ENCODE results near the gene SIRT7.

The SIRT7 gene

DNA sequence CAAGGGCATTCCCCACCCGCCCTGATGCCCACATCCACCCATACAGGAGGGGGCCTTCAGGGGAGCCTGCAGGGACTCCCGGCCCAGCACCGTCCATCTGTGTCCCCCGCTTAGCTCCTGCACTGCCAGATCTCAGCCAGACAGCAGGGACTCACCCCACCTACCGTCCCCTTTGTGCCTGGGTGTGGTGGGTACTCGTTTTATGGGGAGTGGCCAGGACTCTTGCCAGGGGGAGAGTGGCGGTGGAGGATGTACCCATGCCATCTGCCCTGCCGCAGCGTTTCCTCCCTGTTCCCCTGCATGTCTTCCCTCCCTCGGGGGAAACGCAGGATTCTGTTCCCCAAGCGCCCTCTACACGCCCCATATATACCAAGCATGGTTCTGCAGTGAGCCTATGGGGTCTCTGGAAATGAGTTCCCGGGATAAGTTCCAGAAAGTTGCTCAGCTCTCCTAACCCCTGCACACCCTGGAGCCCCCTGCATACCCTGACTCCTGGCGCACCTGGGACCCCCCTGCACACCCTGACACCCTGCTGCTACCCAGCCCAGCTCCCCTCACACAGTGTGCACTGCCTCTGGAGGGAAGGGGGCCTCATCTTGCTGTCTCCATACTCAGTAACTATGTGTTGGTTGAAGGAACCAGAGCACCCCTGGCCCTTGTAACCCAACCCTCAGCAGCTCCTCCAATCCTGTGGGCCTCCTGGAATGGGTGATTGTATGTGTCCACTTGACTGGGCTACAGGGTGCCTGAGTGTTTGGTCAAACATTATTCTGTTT is 13.8 kb upstream of the SIRT7 start:
- no peak for DNase-seq

- DNase-seq: no peak
These were observed 13.2 kb upstream of the SIRT7 start for GRCh38 chr17:81931189-81931556.

DNA sequence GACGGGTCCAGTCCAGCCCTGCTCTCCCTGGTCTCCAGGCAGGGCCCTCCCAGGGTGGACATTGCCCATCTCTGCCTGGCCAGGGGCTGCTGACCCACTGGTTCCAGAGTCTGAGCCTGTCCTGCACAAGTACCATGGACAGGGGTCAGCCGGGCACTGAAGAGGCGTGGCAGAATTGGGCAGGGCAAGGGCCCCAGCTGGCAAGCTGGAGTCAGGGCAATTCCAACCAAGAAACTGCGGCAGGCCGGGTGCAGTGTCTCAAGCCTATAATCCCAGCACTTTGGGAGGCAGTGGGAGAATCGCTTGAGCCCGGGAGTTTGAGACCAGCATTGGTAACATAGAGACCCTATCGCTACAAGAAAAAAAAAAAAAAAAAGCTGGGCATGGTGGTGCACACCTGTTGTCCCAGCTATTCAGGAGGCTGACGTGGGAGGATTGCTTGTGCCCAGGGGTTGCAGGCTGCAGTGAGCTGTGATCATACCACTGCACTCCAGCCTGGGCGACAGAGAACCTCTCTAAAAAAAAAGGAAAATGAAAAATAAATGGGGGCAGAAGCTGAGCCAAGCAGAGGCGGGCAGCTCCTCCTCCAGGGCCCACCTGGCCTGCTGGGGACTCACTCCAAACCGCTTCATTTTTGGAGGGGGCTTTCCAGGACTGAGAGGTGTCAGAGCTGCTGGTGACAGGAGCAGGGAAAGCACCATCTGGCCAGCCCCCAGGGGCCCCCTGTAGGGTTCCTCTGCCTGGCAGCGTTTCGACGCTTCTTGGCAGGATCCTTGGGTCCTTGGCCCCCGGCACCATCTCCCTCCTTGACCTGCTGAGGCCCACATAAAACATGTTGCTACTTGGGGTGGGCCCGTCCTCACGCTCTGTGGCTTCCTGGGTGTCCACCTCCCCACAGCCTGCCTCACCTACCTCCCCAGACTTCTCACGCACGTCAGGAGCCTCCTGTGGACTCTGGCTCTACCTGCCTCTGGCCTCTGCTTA is 12.5 kb upstream of the SIRT7 start:
- no peak for DNase-seq

DNA sequence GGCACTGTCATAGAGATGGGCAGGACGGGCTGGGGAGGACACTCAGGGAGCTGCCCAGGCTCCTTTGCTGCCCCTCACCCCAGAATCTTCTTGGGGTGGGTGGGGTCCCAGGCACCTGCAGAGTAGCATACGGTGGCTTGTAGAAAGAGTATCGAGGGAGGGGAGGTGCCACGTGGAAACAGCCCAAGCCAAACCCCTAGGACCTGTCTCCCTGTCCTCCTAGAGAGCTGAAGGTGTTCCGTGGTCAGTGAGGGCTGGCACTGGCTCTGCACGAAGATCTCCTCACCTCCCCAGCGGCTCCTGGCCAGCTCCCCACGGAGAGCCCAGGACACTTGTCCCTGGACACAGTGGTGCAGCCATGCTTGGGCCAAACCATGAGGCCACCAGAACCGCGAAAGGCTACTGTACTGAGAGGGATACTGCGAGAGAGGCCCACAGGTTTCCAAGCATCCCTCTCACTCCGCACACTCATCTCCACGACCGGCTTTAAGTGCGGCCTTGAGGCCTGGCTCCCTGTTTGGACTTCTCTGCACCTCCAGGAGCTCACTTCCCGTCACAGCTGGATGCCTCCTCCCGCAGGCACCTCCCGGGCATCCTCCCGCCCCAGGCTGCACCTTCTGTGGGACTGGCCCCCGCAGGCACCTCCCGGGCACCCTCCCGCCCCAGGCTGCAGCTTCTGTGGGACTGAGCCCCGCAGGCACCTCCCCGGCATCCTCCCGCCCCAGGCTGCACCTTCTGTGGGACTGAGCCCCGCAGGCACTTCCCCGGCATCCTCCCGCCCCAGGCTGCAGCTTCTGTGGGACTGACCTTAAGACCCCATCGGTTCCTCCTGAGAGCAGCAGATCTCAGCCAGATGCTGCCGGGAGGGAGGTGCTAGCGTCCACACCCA is 11.5 kb upstream of the SIRT7 start:
- no peak for DNase-seq

DNA sequence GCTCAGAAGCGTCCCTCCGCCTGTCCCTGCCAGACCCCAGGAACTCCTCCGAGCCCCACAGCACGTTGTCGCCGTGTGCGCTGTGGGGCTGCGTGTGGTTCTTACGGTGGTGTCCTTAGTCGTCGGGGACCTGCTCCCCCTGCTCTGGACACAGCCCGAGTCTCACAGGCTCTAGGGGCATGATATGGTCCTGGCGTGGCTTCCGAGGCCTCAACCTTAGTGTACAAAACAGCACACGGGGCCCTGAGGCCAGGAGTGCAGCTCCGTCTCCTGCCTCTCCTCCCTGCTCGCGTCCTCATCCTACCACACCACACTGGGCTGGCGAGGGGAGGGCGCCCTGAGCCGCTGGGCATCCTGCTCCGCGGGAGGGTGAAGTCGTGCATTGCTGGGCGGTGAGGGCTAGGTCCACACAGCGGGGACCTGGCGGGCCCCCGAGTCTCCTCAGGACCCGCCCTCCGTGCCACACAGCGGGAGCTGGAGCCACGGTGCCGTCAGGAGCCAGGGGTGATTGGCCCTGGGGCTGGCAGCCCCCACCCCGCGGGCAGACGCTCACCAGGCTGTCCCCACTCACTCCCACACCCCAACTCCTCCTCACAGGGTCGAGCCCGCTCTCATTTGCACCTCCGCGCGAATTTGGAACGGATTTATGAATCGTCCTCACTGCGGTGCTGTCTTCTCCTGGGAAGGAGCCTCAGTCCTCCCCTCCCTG is 10.7 kb upstream of the SIRT7 start:
- peak in 1 of 2 experiments; percentile 29 for DNase-seq

DNA sequence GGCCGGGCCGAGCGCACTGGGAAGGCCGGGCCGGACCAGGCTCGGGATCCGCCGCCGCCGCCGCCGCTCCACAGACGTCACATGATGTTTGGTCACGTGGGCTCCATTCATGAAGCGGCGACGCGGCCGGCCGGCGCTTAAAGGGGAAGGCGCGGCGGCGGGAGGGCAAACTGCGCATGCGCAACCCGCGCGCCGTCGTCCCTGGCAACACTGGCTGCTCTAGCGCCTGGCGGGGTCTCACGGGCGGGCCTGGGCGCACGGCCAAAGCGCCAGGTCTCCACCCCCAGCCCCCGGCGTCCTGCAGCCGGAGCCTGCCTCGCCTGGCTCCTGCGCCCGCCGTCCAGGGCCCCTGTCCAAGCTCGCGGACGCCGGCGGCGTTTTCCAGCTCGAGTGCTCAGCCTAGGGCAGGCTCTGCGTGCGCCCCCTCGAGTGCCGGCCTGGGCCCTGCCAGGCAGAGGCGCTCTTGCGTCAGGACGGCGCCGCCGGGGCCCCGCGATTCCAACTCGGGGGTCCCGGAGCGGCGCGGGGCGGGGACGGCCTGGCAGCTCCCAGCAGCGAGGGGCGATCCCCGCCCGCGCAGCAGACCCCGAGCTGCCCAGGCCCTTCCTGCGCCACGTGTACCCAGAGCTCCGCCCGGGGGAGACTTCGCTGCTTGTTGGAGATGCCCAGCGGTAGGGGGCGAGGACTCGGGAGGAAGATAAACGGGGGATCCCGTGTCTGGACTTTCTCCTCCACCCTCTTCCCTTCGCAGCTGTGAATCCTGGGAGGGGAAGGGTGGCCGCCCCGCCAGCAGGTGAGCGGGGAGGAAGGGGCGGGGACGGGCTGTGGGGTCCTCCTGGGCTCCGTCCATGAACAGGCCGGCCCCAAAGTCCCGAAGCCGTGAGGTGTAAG is 9.9 kb upstream of the SIRT7 start, which contains the start of gene MAFG:
MAFG (minus strand) TSS at position 83 of the 891 bp plus-strand sequence. CDS start 4,550 bp downstream, outside the sequence.
- DNase-seq: peak; percentile 92 to 93

- no peak for DNase-seq
These were observed 9.2 kb upstream of the SIRT7 start for GRCh38 chr17:81927152-81927652.

GRCh38 chr17:81926451-81927151 is 8.6 kb upstream of the SIRT7 start:
- DNase-seq: peak; percentile 78 to 82

GRCh38 chr17:81925860-81926450 is 8.0 kb upstream of the SIRT7 start:
- DNase-seq: peak in 1 of 2 experiments; percentile 44

DNA sequence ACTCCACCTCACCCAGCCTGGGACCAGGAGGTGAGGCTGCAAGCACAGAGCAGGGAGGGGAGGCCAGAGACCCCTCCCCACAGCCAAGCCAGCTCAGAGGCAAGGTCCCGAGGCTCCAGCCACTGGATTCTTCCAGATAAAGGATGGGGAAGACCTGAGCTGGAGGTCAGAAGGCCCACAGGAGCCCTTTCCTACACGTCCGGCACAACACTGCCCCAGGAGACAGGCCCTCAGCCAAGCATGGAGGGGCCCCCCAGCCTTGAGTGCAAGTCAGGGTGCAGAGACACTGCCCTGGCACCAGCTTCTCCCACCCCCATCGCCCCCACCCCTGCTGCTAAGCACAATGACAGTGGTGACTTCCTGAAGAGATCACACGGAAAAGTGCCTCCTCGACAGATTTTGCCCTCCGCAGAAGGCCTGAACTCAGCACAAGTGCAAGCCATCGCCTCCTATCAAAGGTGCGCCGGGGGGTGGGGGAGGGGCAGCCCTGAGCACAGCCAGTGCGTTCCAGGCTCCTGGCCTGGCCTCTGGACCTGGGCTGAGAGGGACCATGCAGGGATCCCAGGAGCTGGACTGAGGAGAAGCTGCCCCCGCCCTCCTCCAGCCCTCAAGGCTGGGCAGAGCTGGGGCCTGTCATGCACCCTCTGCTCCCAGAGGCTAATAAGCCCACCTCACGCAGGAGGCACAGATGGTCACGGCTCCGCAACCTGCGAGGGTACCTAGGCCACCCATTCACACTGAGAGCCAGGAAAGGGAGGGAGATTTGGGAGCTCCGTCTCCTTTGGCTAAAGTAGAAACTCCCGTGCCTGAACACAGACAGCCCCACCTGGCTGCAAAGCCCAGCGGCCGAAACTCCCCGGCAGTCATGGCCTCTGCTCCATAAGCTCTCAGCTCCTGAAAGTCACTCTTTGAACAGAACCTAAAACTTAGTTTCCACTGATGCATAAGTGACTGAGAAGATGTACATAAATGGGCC is 6.9 kb upstream of the SIRT7 start:
- no peak for DNase-seq

DNA sequence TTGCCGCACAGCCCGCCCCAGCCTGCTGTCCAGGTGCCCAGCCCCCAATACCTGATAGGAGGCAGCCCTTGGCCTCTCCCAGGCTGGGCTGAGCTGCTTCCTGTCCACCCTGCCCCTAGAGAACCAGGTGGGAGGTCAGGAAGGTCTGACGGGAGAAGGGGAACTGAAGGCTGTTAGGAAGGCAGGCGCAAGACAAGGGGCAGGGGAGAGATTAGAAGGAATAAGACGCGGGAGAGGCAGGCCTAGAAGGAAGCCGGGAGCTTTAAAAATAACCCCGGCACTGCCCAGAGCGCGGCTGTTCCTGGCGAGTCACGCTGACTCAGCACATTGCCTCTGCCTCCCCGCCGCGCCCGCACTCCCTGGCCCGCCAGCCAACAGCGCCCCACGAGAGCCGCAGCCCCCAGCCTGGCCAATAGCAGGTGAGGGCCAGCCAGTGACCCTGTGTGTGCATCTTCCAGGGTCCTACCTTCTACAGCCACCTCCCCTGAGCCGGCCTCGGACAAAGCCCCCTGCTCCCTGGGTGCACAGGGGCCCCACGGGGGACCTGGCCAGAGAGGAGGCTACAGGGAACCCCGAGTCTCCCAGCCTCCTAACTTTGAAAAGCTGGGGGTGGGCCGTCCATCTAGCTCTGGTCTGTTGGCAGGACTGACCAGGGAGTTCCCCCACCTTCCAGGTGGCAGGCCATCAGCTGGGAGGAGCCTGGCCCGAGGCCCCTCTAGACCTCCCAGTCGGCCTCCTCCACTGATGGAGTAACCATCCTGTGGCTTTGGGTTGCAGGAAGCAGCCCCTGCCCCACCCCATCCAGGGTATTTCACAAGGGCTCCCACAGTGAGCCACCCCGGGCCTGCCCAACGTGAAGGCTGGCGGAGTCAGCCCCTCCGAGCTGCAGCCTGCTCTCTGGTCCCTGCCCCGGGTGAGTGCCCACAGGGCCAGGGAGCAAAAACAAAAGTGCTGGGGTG is 5.6 kb upstream of the SIRT7 start:
- DNase-seq: no peak

DNA sequence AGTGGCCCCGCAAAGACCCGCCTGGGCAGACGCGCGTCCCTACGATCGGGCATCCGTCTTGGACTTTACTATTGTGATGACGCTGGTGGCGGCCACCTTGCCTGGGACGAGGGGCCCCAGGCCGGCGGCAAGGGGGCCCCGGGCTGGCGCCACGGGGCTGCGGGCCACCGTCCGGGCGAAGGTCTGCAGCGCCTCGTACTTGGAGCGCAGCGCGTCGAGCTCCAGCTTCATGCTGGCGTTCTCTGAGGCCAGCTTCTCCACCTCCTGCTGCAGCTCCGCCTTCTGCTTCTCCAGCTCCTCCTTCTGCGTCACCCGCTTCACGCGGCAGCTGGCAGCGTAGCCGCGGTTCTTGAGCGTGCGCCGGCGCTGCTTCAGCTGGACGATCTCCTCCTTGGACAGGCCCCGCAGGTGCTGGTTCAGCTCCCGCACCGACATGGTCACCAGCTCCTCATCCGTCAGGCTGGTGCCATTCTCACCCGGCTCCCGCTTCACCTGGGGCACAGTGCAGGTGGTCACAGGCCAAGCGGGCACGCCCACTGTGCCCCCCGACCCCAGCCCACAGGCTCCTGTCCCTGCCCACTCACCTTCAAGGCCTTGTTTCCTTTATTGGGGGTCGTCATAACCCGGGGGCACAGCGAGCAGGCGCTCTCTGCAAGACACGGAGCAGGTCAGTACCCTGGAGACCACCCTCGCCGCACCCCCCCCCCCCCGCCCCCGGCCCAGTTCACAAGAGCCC is 4.8 kb upstream of the SIRT7 start:
- no peak for DNase-seq

DNA sequence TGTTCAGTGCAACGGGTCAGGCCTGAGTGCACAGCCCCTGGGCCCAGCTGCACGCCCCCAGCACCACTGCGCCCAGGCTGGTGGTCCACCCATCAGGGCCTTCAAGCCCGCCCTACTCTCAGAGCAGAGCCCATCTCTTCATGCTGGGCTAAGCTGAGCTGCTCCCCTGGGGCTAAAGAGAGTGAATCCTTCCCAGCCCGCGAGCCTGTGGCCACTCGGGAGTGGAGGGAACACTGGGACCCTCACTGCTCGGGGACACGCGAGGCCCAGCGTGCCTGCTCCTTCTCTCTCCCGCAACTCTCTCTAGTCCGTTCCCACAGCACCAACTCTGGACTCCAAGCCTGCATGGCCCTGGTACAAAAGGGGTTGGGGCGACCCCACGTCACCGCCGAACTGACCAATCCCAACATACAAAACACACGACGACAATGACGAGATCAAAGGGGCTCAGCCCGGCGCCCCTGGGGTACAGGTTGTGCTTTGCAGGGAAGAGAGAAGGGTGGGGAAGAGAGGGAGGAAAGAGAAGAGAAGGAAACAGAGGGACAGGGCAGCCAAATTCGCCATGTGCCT is 4.1 kb upstream of the SIRT7 start:
- DNase-seq: no peak

DNA sequence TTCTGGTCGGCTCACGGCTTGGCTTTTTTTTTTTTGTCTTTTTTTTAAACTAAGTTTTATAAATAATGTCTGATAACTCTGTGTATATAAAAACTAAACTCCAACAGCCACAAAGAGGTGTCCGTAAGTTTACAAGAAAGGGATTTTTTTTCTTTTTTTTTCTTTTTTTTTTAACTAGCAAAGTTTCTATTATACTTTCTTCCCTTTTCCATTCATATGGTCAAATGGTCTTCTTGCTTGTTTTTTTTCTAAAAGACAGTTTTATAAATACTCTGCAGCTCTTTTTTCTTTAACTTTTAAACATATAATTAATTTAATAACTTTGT is 3.5 kb upstream of the SIRT7 start:
- no peak for DNase-seq

GRCh38 chr17:81920612-81921536 is 2.9 kb upstream of the SIRT7 start:
- no peak for DNase-seq

All from activated T-cell treated with anti-CD3 and anti-CD28 coated beads, Interleukin-2, amount 50 U/mL, for 48 hours (primary cell).